Stromal cell of bone marrow (primary cell): ENCODE results near the gene SPAG6.

Experiments used
- DNase-seq: peaks from one replicate; pipeline ENCODE4 v3.0.0-alpha.2; 2012; ENCODE audit warnings: low read depth

Gene SPAG6

GRCh38 chr10:22460531-22461403, 115.5 kb downstream of the SPAG6 start:
- DNase-seq: no peak

- no peak for DNase-seq
Measured at GRCh38 chr10:22461891-22462290, 116.6 kb downstream of the SPAG6 start.

- no peak for DNase-seq
Measured at GRCh38 chr10:22463255-22463654, 118.0 kb downstream of the SPAG6 start.

GRCh38 chr10:22464966-22465629, 119.8 kb downstream of the SPAG6 start:
- no peak for DNase-seq

GRCh38 chr10:22466763-22467334, 121.6 kb downstream of the SPAG6 start:
- no peak for DNase-seq
